H1 (cell line): ENCODE measurements around the gene ABCA1.

ENCODE experiments used
- CHD1 ChIP-seq: IDR thresholded peaks from 2 replicates; pipeline ENCODE4 v1.6.1; 2012; ENCODE audit warnings: low read depth, low read length, improper control_type of control experiment
- JUN ChIP-seq: IDR thresholded peaks from 2 replicates; pipeline ENCODE4 v1.6.1; 2011; ENCODE audit warnings: low read depth, mild to moderate bottlenecking, improper control_type of control experiment, low read length
- NRF1 ChIP-seq: IDR thresholded peaks from 2 replicates; pipeline ENCODE4 v1.6.1; 2011; ENCODE audit warnings: mild to moderate bottlenecking, low read depth, low read length, improper control_type of control experiment
- RFX5 ChIP-seq: IDR thresholded peaks from 2 replicates; pipeline ENCODE4 v1.6.1; 2011; ENCODE audit warnings: low read depth, low read length, improper control_type of control experiment, borderline replicate concordance
- TBP ChIP-seq: IDR thresholded peaks from 2 replicates; pipeline ENCODE4 v1.6.1; 2011; ENCODE audit warnings: low read depth, low read length, improper control_type of control experiment
- TCF12 ChIP-seq: IDR thresholded peaks from 2 replicates; pipeline ENCODE4 v1.6.1; 2011; ENCODE audit warnings: low read depth, mild to moderate bottlenecking, low read length
- ZNF274 ChIP-seq: IDR thresholded peaks from 2 replicates; pipeline ENCODE4 v1.7.0; 2012; ENCODE audit warnings: low read length, borderline replicate concordance; ENCODE audit errors: extremely low read depth
- TF ChIP-seq, protein P1 (sequence below), 3 experiments: IDR thresholded peaks; 1 replicate in 2 of 3; 2 replicates in 1 of 3; pipeline versions ENCODE4 v1.5.1 to v1.6.1; 2011; ENCODE audit warnings: low read length in 3 of 3, mild to moderate bottlenecking in 3 of 3, inconsistent platforms in 2 of 3, low read depth in 1 of 3, moderate library complexity in 1 of 3; ENCODE audit not compliant: insufficient read depth in 1 of 3; ENCODE audit errors: control extremely low read depth in 1 of 3
- TF ChIP-seq, protein P2 (sequence below): IDR thresholded peaks from 2 replicates; pipeline ENCODE4 v1.6.1; 2011; ENCODE audit warnings: low read depth, mild to moderate bottlenecking, low read length; ENCODE audit not compliant: insufficient read depth
- TF ChIP-seq, protein P3 (sequence below): IDR thresholded peaks from 2 replicates; pipeline ENCODE4 v1.6.1; 2012; ENCODE audit warnings: inconsistent platforms

DNA sequence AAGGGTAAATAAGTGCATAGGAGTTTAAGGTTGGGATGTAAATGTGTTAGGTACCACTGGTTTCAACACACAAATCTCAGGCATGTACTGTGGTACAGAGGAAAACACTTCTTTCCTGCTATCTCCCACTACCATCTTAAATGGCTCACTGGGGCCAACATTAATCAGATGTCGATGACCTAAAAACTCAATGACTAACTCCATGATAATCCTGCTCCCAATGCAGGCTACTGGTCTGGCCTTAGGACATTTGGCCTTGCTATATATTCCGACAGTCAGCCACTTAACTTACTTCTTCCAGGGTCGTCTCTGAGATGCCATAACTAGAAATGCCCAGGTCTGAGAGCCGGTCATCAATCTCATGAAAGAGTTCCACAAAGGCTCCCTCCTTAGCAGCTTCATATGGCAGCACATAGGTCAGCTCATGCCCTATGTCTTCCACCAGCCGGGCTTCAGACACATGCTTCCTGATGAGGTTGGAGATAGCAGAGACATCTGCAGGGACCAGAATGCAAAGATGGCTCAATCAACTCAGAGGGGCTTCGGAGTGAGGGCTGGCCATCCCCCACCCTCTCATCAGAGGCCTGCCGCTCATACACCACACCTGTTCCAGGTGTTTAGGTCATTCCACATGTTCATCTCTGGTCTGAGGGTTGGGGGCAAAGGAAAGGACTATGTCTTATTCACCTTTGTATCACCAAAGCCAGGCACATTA is 111.9 kb downstream of the ABCA1 start:
- TF ChIP-seq, protein P1, sequence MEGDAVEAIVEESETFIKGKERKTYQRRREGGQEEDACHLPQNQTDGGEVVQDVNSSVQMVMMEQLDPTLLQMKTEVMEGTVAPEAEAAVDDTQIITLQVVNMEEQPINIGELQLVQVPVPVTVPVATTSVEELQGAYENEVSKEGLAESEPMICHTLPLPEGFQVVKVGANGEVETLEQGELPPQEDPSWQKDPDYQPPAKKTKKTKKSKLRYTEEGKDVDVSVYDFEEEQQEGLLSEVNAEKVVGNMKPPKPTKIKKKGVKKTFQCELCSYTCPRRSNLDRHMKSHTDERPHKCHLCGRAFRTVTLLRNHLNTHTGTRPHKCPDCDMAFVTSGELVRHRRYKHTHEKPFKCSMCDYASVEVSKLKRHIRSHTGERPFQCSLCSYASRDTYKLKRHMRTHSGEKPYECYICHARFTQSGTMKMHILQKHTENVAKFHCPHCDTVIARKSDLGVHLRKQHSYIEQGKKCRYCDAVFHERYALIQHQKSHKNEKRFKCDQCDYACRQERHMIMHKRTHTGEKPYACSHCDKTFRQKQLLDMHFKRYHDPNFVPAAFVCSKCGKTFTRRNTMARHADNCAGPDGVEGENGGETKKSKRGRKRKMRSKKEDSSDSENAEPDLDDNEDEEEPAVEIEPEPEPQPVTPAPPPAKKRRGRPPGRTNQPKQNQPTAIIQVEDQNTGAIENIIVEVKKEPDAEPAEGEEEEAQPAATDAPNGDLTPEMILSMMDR (IDR thresholded peaks at IDR 0.05; ENCODE audit: control extremely low read depth in 1 of 3, insufficient read depth in 1 of 3, low read depth in 1 of 3, low read length in 3 of 3): no peak
- TF ChIP-seq TBP (no peak), NRF1 (no peak), ZNF274 (no peak), TCF12 (no peak), RFX5 (no peak), JUN (no peak), CHD1 (no peak)
- TF ChIP-seq, protein P2, sequence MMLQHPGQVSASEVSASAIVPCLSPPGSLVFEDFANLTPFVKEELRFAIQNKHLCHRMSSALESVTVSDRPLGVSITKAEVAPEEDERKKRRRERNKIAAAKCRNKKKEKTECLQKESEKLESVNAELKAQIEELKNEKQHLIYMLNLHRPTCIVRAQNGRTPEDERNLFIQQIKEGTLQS: no peak
- TF ChIP-seq, protein P3, sequence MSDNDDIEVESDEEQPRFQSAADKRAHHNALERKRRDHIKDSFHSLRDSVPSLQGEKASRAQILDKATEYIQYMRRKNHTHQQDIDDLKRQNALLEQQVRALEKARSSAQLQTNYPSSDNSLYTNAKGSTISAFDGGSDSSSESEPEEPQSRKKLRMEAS: no peak
